ENCODE results near the gene CASZ1.

GRCh38 chr1:10625554-10625953 is 170.9 kb downstream of the CASZ1 start:
- TF ChIP-seq TEAD4 (IDR thresholded peaks at IDR 0.05) (no peak), ZBTB7A (IDR thresholded peaks at IDR 0.05; ENCODE audit: low read depth) (no peak), EP300 (IDR thresholded peaks at IDR 0.05; ENCODE audit: borderline replicate concordance) (no peak), CREB1 (IDR thresholded peaks at IDR 0.05; ENCODE audit: low read depth) (no peak), TAF1 (IDR thresholded peaks at IDR 0.05; ENCODE audit: low read depth) (no peak), REST (IDR thresholded peaks at IDR 0.05; ENCODE audit: low read depth) (no peak), MAX (IDR thresholded peaks at IDR 0.05) (no peak), USF1 (IDR thresholded peaks at IDR 0.05) (no peak), EGR1 (IDR thresholded peaks at IDR 0.05) (no peak), RAD21 (IDR thresholded peaks at IDR 0.05; ENCODE audit: low read depth) (no peak), YY1 (IDR thresholded peaks at IDR 0.05; ENCODE audit: low read depth) (no peak), CEBPB (IDR thresholded peaks at IDR 0.05) (no peak), NFIC (IDR thresholded peaks at IDR 0.05) (no peak), FOXM1 (IDR thresholded peaks at IDR 0.05; ENCODE audit: borderline replicate concordance, low read depth) (no peak)

All from Ishikawa (cell line).